ENCODE measurements around the gene GRAMD2A.
A peak's percentile ranks its signal among the peaks of the same experiment; 100 is the strongest.

Gene GRAMD2A
- 0 to 0.04 reads per million in 2 donors for total RNA-seq

DNA sequence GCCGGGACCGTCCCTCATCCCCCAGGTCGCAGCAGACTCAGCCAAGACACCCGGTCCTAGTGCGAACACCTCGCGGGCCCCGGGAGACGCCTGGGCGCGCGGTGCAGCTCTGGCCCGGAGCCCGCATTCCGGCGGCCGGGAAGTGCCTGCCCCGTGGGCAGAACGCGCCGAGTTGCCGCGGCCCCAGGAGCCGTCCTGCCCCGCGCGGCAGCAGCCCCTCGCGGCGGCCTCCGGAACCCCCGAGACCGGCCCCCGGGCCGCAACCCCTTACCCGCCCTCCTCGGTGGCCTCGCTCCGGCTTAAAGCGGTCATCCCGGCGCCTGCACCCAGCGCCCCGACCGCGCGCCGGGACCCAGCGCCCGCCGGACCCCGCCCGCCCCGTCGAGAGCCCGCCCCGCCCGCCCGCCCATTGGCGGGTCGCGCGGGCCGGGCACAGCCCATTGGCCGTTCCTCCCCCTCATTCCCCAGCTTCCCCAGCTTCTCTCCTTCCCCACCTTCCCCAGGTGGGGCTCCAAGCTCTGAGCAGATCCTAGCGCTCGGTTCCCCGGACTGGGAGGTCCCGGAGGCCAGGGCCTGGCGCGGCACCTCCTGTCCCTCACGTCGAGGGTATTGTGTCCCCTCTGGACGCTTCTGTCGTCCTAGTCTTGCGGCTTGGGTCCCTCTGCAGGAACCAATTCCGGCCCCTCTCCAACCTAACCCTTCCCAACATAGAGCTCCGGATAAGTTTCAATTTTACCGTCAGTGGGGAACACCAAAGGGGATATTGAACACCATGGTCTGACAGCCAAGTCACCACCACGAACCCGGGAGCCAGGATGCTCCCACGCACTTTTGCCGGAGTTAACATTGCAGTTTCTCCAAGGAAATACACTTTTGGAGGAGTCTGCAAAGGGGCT lies at the start of gene GRAMD2A:
TSS of gene GRAMD2A (minus strand) at position 328 of the 896 bp plus-strand sequence.
- no peak for DNase-seq

DNA sequence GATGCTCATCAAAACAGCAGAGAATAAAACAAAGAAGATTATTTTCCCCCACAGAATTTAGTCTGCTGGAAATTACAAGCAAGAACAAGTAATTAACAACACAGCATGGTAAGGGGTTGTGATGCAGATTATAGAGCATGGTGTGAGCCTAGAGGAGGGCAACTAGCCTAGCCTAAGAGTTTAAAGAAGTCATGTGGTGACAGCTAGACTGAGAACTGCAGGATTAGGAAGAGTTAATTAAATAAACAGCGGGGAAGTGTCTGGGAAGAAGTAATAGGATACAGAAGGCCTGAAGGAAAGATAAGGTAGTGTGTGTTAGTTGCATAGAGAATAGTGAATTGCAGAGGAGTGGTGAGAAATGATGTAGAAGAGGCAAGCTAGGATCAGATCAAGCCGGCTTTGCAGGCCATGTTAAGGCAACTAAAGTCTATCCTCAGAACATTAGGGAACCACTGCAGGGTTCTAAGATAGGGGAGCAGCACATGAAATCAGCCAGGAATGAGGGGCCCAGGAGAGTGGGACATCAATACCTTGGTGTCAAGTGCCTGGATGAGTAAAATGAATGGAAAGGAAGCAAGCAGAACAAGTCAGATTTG lies 45.3 kb upstream of the GRAMD2A start:
- DNase-seq = no peak

DNA sequence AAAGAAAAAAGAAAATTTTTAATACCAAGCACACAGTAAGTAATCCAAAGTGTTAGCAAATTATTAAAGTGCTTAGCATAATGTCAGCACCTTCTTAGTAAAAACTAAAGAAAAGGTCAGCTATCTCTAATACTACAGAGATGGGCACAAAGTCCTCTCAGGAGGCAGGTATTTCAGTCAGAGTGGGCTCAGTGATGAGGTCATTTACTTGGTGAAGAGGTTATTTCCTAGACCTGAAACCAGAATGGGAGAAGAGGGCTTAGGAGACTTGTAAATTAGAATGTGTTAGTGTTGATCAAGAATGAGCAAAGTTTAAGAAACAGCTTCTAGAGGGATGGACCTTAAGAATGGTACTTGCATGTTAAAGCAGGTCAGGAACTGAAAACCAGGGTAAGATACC lies 42.1 kb upstream of the GRAMD2A start:
- no peak for DNase-seq

DNA sequence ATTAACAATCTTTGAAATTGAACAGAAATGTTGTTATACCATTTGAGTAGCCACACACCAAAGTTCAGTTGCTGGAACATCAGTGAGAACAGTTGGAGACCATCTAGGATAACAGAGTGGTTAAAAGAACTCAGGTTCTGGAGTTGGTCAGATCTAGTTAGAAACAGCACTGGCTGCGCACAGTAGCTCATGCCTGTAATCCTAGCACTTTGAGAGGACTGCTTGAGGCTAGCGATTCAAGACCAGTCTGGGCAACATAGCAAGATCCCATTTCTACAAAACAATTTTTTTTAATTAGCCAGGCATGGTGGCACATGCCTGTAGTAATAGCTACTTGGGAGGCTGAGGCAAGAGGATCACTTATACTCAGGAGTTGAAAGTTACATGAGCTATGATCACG lies 41.0 kb upstream of the GRAMD2A start:
- no peak for DNase-seq

GRCh38 chr15:72237853-72238224 lies 40.3 kb upstream of the GRAMD2A start:
- no peak for DNase-seq

- no peak for DNase-seq
Observed at GRCh38 chr15:72237029-72237852, 39.7 kb upstream of the GRAMD2A start.

GRCh38 chr15:72236381-72237003 lies 38.9 kb upstream of the GRAMD2A start:
- no peak for DNase-seq

- no peak for DNase-seq
Observed at GRCh38 chr15:72235298-72235697, 37.7 kb upstream of the GRAMD2A start.

GRCh38 chr15:72233769-72234168 lies 36.2 kb upstream of the GRAMD2A start:
- no peak for DNase-seq

DNA sequence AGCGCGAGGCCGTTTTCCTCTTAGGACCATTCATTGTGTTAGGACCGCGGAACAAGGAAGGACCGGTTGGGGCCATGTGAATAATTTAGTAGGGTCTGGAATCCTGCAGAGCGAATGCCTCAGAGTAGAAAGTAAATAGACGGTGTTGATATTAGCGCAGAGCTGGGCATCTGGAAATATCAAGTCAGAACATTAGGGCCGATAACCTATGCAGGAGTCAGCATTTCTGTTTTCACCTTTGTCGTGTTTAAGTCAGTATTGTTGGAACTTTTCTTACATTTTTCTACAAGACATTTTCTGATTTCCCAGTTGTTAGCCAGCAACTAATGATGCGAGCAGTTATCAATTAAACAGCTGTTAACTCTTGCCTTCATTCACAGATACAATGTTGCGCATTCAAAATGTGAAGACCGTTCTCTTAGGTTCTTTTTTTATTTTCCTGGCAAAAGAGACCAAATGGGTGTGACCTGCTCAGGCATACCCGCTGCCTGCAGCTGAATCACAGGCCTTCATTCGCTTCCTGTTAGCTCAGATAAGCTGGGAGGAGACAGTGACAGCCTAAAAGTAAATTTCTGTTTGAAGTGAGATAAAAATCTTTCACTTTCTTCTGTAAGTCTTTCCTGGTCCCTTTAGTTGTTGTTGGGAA lies 34.4 kb upstream of the GRAMD2A start:
- DNase-seq = no peak

GRCh38 chr15:72231066-72231832 lies 33.7 kb upstream of the GRAMD2A start, which contains the start of gene PKM:
Gene PKM (minus strand): TSS chr15:72231190. CDS start chr15:72219097, 12,093 bp downstream.
- peak; percentile 84 for DNase-seq

DNA sequence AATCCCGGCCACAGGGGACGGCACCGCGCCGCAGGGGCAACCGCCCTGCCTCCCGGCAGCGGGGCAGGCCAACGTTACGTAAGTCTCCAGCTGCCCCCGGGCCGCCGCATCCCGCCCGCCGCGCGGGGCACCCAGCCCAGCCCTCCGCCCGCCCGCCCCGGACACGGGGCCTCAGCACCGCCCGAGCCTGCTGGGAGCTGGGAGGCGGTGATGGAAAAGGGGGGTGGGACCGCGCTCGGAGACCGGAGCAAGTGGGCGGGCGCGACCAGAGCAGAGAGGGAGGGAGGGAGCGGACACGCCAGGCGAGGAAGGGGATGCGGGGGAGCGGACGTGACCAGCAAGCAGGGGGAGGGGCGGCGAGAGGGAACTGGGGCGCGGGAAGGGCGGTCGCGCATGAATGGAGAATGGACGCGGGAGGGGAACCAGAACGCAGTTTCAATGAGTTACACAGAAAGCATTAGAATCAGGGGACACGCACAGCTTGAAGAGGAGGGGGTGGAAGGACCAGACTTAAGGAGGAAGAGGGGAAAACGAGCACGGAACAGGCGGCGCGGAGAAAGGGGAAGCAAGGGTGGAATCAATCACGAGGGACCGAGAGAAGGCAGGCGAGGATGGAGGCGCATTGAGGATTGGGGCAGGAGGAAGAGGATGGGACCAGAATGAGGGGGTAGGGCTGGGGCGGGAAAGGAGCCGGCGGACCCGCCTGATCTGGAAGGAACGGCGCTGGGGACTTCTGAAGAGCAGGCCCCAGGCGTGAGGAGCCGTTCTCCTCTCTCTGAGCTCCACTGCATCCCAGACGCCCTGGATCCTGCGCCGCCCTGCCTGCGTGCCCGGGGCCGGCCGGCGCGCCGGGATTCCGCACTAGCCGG lies 32.8 kb upstream of the GRAMD2A start:
- peak; percentile 45 for DNase-seq

GRCh38 chr15:72229947-72230196 lies 32.3 kb upstream of the GRAMD2A start:
- DNase-seq = no peak

DNA sequence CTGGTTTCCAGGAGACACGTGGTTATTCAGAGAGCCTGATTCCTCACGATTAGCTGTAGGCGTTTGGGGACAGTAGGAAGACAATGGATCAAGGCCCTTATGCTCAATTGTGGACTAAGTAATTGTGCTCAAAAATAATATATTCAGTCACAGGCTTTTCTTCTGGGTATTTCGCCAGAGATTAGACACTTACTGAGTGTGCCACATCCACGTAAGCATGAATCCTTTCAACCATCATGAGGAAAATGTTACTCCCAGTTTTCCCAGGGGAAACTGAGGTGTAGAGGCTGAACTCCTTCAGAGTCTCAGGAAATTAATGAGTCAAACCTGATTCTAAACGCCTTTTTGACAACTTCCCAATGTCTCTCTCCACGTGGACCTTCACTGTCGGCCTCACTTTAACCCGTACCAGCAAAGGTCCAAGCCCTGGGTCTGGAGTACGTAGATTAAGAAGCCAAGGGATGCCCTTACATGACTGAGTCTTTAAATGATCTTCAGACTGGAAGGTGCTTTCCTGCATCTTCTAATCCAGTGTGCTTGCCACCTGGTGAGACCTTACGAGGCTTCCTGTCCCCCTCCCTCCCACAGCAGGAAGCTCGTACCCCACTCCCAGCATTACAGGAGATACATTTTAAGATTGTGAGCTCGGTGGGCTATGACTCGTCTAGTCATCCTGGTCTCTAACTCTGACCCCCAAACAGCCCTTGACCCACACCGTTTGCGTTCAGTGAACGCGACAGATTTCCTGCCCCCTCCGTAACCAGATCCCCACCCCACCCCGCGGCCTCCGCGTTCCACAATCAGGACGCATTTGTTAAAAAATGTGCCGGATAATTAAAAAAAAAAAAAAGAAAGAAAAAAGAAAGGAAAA lies 31.7 kb upstream of the GRAMD2A start:
- no peak for DNase-seq

DNA sequence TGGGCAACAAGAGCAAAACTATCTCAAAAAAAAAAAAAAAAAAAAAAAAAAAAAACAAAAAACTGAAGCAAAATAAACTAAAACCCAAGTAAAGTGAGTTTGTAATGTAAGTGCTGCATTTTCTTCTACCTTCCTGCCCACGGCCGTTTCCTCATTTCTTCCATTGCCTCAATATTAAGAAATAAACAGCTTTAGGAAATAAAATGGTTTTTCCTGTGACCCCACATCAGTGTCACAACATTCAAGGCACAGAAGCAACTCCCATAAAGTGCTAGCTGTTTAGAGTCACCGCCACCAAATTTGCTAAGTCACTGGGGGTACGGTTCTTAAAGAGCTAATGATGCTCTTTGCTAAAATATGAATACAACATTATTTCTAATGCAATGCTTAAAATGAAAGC lies 30.1 kb upstream of the GRAMD2A start:
- DNase-seq = no peak

DNA sequence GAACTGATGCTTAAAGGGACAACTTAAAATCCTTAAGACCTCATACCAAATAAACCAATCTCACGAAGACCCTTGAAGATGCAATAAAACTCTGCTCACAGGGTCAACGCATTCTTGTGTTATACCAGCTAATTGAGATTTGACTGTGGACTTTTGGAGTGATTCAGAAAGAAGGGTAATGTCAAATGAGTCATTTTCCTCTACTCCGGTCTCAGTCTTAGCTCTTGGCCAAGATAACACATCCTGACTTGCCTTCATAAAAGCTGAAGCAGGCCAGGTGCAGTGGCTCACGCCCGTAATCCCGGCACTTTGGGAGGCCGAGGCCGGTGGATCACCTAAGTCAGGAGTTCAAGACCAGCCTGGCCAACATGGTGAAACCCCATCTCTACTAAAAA lies 29.6 kb upstream of the GRAMD2A start:
- DNase-seq = no peak

- no peak for DNase-seq
Observed at GRCh38 chr15:72223278-72223677, 25.7 kb upstream of the GRAMD2A start.

DNA sequence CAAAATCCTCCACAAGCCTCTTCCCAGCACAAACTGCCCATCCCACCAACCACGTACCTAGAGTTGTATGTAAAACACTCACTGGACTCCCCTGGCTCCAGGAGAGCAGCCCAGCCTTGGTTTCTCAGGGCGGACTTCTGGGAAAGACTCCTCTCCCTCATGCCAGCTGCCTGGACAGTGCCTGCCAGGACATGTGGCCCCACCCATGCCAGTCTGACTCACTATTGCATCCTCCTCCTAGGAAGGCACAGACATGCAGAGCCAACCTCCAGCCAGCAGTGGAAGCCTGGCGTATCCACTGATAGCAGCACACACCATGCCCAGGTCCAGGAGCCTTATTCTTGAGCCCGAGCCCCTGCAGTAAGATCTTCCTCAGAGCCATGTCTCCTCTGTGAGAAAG lies 24.8 kb upstream of the GRAMD2A start:
- DNase-seq = no peak

DNA sequence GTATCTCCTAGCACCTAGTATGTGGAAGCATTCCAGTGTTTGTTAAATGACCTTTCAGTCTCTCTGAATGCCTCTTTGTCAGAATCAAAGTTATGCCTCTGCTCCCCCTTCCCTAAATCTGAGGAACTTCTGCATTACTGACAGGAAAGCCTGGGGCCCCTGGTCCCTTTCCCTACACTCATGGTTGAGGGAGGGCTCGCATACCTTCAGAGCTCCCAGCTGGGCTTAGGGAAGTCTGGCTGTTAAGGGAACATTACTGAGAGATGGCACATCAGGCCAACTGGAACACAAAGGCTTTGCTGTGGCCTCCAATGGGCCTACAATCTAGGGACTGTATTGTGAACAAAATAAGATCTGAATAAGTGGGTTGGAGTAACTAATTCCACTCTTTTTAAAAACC lies 23.1 kb upstream of the GRAMD2A start:
- no peak for DNase-seq

DNA sequence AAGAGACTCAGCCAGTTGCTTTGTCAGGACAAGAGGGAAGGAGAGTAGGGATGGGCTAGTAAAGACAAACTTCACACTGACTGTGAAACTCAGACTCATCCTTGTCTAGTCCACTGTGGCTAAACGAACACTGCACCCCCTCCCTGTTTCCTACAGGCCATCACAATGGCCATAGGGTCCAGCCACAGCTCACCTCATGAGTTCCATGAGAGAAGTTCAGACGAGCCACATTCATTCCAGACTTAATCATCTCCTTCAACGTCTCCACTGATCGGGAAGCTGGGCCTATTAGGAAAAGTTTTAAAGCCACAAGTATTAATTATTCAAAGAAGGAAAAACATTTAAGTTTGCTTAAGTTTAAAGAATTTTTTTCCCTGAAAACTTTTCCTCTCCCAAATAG lies 19.6 kb upstream of the GRAMD2A start:
- no peak for DNase-seq

Measured in activated gamma-delta T cell (primary cell).